ENCODE measurements around the gene SPATA4. TPM values are rescaled to one million over a fixed set of nuclear protein-coding genes. Genes with fewer than 3 reads are reported as not detected.

Gene SPATA4
- total RNA-seq, 1 experiment from 2014 or later: not detected

DNA sequence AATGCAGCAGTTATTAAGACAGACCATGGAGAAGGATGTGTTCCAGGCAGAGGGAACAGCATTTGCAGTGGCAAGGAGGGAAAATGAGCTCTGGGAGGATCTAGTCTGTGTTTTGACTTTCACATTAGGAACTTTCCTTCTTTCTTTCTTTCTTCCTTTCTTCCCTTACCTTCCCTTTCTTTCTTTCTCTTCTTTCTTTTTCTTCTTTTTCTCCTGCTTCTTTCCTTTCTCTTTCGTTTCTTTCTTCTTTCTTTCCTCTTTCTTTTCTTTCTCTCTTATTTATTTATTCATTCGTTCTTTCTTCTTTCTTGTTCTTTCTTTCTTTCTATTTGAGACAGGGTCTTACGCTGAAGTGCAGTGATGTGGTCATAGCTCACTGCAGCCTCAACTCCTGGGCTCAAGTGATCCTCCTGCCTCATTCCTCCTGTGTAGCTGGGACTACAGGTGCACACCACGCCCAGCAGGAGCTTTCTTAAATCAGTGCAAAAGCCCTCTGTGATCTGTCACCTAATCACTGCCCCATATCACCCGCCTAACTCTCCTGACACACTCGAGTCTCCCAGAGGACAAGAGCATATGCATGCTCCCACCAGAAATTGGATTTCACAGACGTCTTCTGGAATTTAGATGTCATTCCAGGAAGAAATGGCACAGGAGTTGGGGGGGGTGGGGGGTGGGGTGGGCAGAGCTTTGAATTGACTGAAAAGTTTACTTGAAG lies 15.4 kb upstream of the SPATA4 start:
- Histone ChIP-seq H3K27me3 (ENCODE audit: control insufficient read depth, insufficient read depth, low read length) (no peaks in the 10 kb centered on the region), H3K4me1 (ENCODE audit: control insufficient read depth, insufficient read depth, low read length) (no peaks in the 10 kb centered on the region), H3K9me3 (ENCODE audit: control insufficient read depth, insufficient read depth, low read depth, low read length) (no peaks in the 10 kb centered on the region), H3K36me3 (ENCODE audit: control insufficient read depth, insufficient read depth, low read length) (no peaks in the 10 kb centered on the region), H3K4me3 (ENCODE audit: low read depth in 2 of 2, low read length in 2 of 2) (no peak overlapping the region), H3K27ac (ENCODE audit: low read length) (no peak overlapping the region)
- in situ Hi-C loops (cut with HindIII; ENCODE audit: low pct_unique_long_range_greater_than_20kb, low sequenced_read_pairs) (no loop called here), intact Hi-C loops (cut with micrococcal nuclease; ENCODE audit: unreplicated experiment) (no loop called here)
- POLR2A ChIA-PET: no interaction called here
- ATAC-seq (no peak), DNase-seq (ENCODE audit: low read depth, low spot score) (no peak)
- CTCF ChIA-PET: interaction anchor here (0.7 kb wide), 1 partner anchor 447 kb away, joined by 3 read pairs; no protein-coding TSS in a partner anchor
- no TSS peak for BruUV-seq (replicated peaks)
- TF ChIP-seq SIN3A (IDR thresholded peaks at IDR 0.05; ENCODE audit: borderline replicate concordance, insufficient read depth, low read depth, low read length): no peak
- TF ChIP-seq POLR2AphosphoS5 (IDR thresholded peaks at IDR 0.05; ENCODE audit: low read depth, low read length): no peak
- TF ChIP-seq, protein P1, sequence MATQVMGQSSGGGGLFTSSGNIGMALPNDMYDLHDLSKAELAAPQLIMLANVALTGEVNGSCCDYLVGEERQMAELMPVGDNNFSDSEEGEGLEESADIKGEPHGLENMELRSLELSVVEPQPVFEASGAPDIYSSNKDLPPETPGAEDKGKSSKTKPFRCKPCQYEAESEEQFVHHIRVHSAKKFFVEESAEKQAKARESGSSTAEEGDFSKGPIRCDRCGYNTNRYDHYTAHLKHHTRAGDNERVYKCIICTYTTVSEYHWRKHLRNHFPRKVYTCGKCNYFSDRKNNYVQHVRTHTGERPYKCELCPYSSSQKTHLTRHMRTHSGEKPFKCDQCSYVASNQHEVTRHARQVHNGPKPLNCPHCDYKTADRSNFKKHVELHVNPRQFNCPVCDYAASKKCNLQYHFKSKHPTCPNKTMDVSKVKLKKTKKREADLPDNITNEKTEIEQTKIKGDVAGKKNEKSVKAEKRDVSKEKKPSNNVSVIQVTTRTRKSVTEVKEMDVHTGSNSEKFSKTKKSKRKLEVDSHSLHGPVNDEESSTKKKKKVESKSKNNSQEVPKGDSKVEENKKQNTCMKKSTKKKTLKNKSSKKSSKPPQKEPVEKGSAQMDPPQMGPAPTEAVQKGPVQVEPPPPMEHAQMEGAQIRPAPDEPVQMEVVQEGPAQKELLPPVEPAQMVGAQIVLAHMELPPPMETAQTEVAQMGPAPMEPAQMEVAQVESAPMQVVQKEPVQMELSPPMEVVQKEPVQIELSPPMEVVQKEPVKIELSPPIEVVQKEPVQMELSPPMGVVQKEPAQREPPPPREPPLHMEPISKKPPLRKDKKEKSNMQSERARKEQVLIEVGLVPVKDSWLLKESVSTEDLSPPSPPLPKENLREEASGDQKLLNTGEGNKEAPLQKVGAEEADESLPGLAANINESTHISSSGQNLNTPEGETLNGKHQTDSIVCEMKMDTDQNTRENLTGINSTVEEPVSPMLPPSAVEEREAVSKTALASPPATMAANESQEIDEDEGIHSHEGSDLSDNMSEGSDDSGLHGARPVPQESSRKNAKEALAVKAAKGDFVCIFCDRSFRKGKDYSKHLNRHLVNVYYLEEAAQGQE (IDR thresholded peaks at IDR 0.05; ENCODE audit: insufficient read depth in 1 of 2, low read depth in 2 of 2, low read length in 1 of 2): no peak

DNA sequence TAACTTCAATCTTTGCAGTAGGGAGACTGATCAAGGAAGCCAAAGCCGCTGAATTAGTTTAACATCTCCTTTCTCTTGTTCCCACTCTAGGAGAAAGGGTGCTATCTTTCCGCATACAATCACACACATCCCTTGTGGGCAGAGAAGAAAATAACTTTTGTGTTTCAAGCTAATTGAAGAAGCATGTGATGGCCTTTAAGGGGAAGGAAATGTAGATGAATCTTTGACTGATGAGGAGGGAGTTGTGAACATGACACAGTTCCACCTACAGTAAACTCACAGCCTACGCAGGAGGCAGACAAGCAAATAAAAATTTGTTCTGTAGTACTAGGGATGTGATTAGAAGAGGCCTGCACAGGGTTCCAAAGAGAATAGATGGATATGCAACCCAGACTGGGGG lies 14.7 kb upstream of the SPATA4 start:
- CTCF ChIA-PET: no interaction called here
- H3K27me3 ChIP-seq (ENCODE audit: control insufficient read depth, insufficient read depth, low read length): no peaks in the 10 kb centered on the region
- TF ChIP-seq SIN3A (IDR thresholded peaks at IDR 0.05; ENCODE audit: borderline replicate concordance, insufficient read depth, low read depth, low read length) (no peak), TCF7L2 (IDR thresholded peaks at IDR 0.05; ENCODE audit: low read depth, low read length) (no peak), POLR2AphosphoS5 (IDR thresholded peaks at IDR 0.05; ENCODE audit: low read depth, low read length) (no peak)
- TF ChIP-seq, protein P2, sequence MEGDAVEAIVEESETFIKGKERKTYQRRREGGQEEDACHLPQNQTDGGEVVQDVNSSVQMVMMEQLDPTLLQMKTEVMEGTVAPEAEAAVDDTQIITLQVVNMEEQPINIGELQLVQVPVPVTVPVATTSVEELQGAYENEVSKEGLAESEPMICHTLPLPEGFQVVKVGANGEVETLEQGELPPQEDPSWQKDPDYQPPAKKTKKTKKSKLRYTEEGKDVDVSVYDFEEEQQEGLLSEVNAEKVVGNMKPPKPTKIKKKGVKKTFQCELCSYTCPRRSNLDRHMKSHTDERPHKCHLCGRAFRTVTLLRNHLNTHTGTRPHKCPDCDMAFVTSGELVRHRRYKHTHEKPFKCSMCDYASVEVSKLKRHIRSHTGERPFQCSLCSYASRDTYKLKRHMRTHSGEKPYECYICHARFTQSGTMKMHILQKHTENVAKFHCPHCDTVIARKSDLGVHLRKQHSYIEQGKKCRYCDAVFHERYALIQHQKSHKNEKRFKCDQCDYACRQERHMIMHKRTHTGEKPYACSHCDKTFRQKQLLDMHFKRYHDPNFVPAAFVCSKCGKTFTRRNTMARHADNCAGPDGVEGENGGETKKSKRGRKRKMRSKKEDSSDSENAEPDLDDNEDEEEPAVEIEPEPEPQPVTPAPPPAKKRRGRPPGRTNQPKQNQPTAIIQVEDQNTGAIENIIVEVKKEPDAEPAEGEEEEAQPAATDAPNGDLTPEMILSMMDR (IDR thresholded peaks at IDR 0.05): no peak
- TF ChIP-seq, protein P1 (IDR thresholded peaks at IDR 0.05; ENCODE audit: insufficient read depth in 1 of 2, low read depth in 2 of 2, low read length in 1 of 2): no peak
- POLR2A ChIA-PET: no interaction called here
- H3K27ac ChIP-seq (ENCODE audit: low read length): no peak overlapping the region
- in situ Hi-C loops (cut with HindIII; ENCODE audit: low pct_unique_long_range_greater_than_20kb, low sequenced_read_pairs): no loop called here
- no peak for ATAC-seq
- no peaks in the 10 kb centered on the region for H3K4me1 ChIP-seq (ENCODE audit: control insufficient read depth, insufficient read depth, low read length)
- no TSS peak for BruUV-seq (replicated peaks)
- no peaks in the 10 kb centered on the region for H3K36me3 ChIP-seq (ENCODE audit: control insufficient read depth, insufficient read depth, low read length)
- intact Hi-C loops (cut with micrococcal nuclease; ENCODE audit: unreplicated experiment): no loop called here
- no peaks in the 10 kb centered on the region for H3K9me3 ChIP-seq (ENCODE audit: control insufficient read depth, insufficient read depth, low read depth, low read length)
- no peak for DNase-seq (ENCODE audit: low read depth, low spot score)
- no peak overlapping the region for H3K4me3 ChIP-seq (ENCODE audit: low read depth in 2 of 2, low read length in 2 of 2)
